HEK293 (cell line): ENCODE results near the gene MISP3.

Source experiments
- CTCF ChIA-PET: fragments of 350-600 bp; formaldehyde crosslinking; extraction: SDS; loops from one replicate; lab custom pipeline; 2021; ENCODE audit warnings: antibody characterized with exemption; lab: Yijun Ruan, JAX
- POLR2A ChIA-PET: fragments of 300-600 bp; formaldehyde crosslinking; extraction: SDS; loops from one replicate; lab custom pipeline; 2020; ENCODE audit warnings: antibody characterized with exemption, inconsistent platforms; lab: Yijun Ruan, JAX
- H3K27ac ChIP-seq: fragments of 200-500 bp; sonication (Bioruptor generic); 2 replicates; pipeline ENCODE4 v1.5.1; 2014; ENCODE audit warnings: low read depth, low read length, control low read depth, inconsistent platforms; ENCODE audit errors: extremely low read depth
- H3K36me3 ChIP-seq, 2 experiments: fragments of 200-500 bp in 1 of 2; sonication (Bioruptor generic) in 1 of 2; 1 replicate in 1 of 2; 2 replicates in 1 of 2; pipeline ENCODE4 v1.5.1; 2014 to 2017; ENCODE audit warnings: inconsistent platforms in 2 of 2, low read length in 2 of 2; ENCODE audit not compliant: control insufficient read depth in 2 of 2, insufficient read depth in 1 of 2
- H3K4me1 ChIP-seq: fragments of 200-500 bp; sonication (Bioruptor generic); 2 replicates; pipeline ENCODE4 v1.5.1; 2014; ENCODE audit warnings: mild to moderate bottlenecking, low read length, inconsistent platforms; ENCODE audit not compliant: control insufficient read depth, insufficient read depth
- H3K4me3 ChIP-seq: 2 replicates; pipeline ENCODE4 v1.5.1; 2011; ENCODE audit warnings: low read depth, mild to moderate bottlenecking, control low read depth, low read length, moderate library complexity
- H3K9me3 ChIP-seq: fragments of 200-500 bp; sonication (Bioruptor generic); 2 replicates; pipeline ENCODE4 v1.5.1; 2014; ENCODE audit warnings: low read depth, low read length, inconsistent platforms; ENCODE audit not compliant: control insufficient read depth, insufficient read depth
- BCL11B ChIP-seq: fragments of 450-650 bp; formaldehyde crosslinking; IDR thresholded peaks from 2 replicates; pipeline ENCODE4 v1.5.1; 2016; ENCODE audit warnings: low read depth, missing biosample characterization, missing genetic modification characterization
- OVOL3 ChIP-seq: fragments of 450-650 bp; formaldehyde crosslinking; IDR thresholded peaks from 2 replicates; pipeline ENCODE4 v1.5.1; 2016; ENCODE audit warnings: missing biosample characterization, missing genetic modification characterization
- SETDB1 ChIP-seq: IDR thresholded peaks from one replicate; pipeline ENCODE4 v1.6.1; 2017; ENCODE audit warnings: mild to moderate bottlenecking, low read length, moderate library complexity, mixed read lengths; ENCODE audit not compliant: insufficient read length
- SP7 ChIP-seq: fragments of 450-650 bp; formaldehyde crosslinking; IDR thresholded peaks from 2 replicates; pipeline ENCODE4 v1.5.1; 2016; ENCODE audit warnings: missing biosample characterization, missing genetic modification characterization
- ZNF2 ChIP-seq: fragments of 450-650 bp; formaldehyde crosslinking; IDR thresholded peaks from 2 replicates; pipeline ENCODE4 v1.5.1; 2016; ENCODE audit warnings: missing biosample characterization, missing genetic modification characterization
- ZNF24 ChIP-seq: fragments of 450-650 bp; formaldehyde crosslinking; IDR thresholded peaks from 2 replicates; pipeline ENCODE4 v1.5.1; 2016; ENCODE audit warnings: missing biosample characterization, missing genetic modification characterization
- ZNF37A ChIP-seq: fragments of 450-650 bp; IDR thresholded peaks from 2 replicates; pipeline ENCODE4 v1.5.1; 2018; ENCODE audit warnings: missing biosample characterization, missing genetic modification characterization
- ZNF473 ChIP-seq: fragments of 450-650 bp; formaldehyde crosslinking; IDR thresholded peaks from 2 replicates; pipeline ENCODE4 v1.5.1; 2017; ENCODE audit warnings: missing biosample characterization, missing genetic modification characterization
- ZNF585B ChIP-seq: fragments of 450-650 bp; formaldehyde crosslinking; IDR thresholded peaks from 2 replicates; pipeline ENCODE4 v1.5.1; 2016; ENCODE audit warnings: missing biosample characterization, missing genetic modification characterization
- ZNF621 ChIP-seq: fragments of 450-650 bp; formaldehyde crosslinking; IDR thresholded peaks from 2 replicates; pipeline ENCODE4 v1.5.1; 2017; ENCODE audit warnings: missing biosample characterization, missing genetic modification characterization
- ZNF626 ChIP-seq: fragments of 450-650 bp; sonication (Bioruptor Pico); formaldehyde crosslinking; IDR thresholded peaks from 2 replicates; pipeline ENCODE4 v1.5.1; 2018; ENCODE audit warnings: missing biosample characterization, missing genetic modification characterization, inconsistent platforms
- ZNF776 ChIP-seq: fragments of 450-650 bp; formaldehyde crosslinking; IDR thresholded peaks from 2 replicates; pipeline ENCODE4 v1.5.0; 2017; ENCODE audit warnings: missing biosample characterization, missing genetic modification characterization, borderline replicate concordance
- ZNF791 ChIP-seq: fragments of 450-650 bp; formaldehyde crosslinking; IDR thresholded peaks from 2 replicates; pipeline ENCODE4 v1.5.1; 2016; ENCODE audit warnings: missing biosample characterization, missing genetic modification characterization
- ZSCAN30 ChIP-seq: fragments of 450-650 bp; IDR thresholded peaks from 2 replicates; pipeline ENCODE4 v1.5.1; 2018; ENCODE audit warnings: missing biosample characterization, mild to moderate bottlenecking, missing genetic modification characterization, moderate library complexity
- TF ChIP-seq, protein P1 (sequence below): fragments of 450-650 bp; formaldehyde crosslinking; IDR thresholded peaks from 2 replicates; pipeline ENCODE4 v1.5.1; 2016; ENCODE audit warnings: missing biosample characterization, missing genetic modification characterization
- TF ChIP-seq, protein P2 (sequence below): fragments of 450-650 bp; formaldehyde crosslinking; IDR thresholded peaks from 2 replicates; pipeline ENCODE4 v1.5.1; 2017; ENCODE audit warnings: missing biosample characterization, missing genetic modification characterization
- TF ChIP-seq, protein P3 (sequence below): fragments of 450-650 bp; IDR thresholded peaks from 2 replicates; pipeline ENCODE4 v1.5.1; 2018; ENCODE audit warnings: missing biosample characterization, missing genetic modification characterization

The MISP3 gene

DNA sequence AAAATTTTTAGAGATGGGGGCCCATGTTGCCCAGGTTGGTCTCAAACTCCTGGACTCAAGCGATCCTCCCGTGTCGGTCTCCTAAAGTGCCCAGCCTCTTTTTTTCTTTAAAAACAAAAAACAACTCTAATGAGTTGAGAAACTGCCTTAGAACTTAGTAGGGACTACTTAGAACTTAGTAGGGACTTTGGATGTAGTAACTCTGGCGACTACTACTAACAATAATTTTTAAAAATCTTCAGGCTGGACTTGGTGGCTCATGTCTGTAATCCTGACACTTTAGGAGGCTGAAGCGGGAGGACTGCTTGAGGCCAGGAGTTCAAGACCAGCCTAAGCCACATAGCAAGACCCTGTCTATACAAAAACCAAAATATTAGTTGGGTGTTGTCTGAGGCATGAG lies 13.5 kb downstream of the MISP3 start:
- CTCF ChIA-PET = no interaction called here
- H3K9me3 ChIP-seq = no peaks in the 10 kb centered on the region
- H3K27ac ChIP-seq = no peak overlapping the region
- H3K36me3 ChIP-seq = peaks cover 4 to 14% of the 10 kb centered on the region in 2 experiments; a peak in 2 of 3 replicates
- no peak overlapping the region for H3K4me3 ChIP-seq
- no peaks in the 10 kb centered on the region for H3K4me1 ChIP-seq
- POLR2A ChIA-PET = interaction anchor here (0.6 kb wide), 1 partner anchor 385 kb away, joined by 3 read pairs; no protein-coding TSS in a partner anchor
- TF ChIP-seq BCL11B = no peak
- no peak for TF ChIP-seq ZNF776 (tag by site-specific recombination)
- TF ChIP-seq ZSCAN30 (tag by site-specific recombination) = no peak
- TF ChIP-seq ZNF24 (tag by site-specific recombination) = no peak
- TF ChIP-seq, protein P1, sequence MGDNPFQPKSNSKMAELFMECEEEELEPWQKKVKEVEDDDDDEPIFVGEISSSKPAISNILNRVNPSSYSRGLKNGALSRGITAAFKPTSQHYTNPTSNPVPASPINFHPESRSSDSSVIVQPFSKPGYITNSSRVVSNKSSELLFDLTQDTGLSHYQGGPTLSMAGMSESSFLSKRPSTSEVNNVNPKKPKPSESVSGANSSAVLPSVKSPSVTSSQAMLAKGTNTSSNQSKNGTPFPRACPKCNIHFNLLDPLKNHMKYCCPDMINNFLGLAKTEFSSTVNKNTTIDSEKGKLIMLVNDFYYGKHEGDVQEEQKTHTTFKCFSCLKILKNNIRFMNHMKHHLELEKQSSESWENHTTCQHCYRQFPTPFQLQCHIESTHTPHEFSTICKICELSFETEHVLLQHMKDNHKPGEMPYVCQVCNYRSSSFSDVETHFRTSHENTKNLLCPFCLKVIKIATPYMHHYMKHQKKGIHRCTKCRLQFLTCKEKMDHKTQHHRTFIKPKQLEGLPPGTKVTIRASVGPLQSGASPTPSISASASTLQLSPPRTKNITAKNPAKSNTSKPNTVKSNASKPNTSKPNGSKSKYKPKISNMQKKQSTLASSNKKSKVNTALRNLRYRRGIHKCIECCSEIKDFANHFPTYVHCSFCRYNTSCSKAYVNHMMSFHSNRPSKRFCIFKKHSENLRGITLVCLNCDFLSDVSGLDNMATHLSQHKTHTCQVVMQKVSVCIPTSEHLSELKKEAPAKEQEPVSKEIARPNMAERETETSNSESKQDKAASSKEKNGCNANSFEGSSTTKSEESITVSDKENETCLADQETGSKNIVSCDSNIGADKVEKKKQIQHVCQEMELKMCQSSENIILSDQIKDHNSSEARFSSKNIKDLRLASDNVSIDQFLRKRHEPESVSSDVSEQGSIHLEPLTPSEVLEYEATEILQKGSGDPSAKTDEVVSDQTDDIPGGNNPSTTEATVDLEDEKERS (tag by site-specific recombination) = no peak
- no peak for TF ChIP-seq OVOL3 (tag by site-specific recombination)

DNA sequence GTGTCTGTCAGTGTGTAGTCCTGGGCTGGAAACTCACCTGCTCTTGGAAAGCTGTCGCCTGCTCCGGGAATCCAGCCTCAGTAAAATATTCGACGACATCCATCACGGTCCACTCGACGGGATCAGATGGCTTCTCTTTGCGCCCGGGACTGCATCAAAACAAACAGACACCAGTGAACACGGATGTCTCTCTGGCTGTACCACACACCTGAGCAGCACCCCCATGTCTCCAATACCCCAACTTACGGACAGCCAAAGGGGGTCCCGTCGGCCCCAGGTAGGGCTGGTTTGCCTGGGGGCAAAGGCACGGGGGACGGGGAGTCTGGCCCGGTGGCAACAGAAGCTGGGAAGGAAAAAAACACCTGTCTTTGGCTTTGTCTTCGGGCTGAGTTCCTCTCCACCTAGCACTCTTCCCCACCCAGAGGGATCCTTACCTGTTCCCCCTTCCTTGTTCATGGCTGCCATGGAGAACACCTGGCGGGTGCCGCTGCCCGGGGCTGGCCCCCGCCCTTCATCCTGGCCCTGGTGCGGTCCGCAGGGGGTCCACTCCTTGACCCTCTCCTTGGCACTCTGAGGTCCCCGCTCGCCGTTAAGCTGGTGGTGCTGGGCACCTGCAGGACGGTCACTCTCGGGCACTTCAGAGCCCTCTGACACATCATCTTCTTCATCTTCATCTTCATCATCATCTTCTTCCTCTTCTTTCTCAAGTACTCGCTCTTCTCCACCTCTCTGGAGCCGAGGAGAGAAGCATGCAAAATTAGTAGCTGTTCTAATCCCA lies 16.2 kb downstream of the MISP3 start:
- no peaks in the 10 kb centered on the region for H3K9me3 ChIP-seq
- H3K36me3 ChIP-seq = peaks cover 4 to 14% of the 10 kb centered on the region in 2 experiments; a peak in 2 of 3 replicates
- no peak overlapping the region; the same call in 1 of the 2 replicates for H3K27ac ChIP-seq
- H3K4me1 ChIP-seq = no peaks in the 10 kb centered on the region
- POLR2A ChIA-PET = interaction anchor here (1.0 kb wide), 1 partner anchor 47 kb away, joined by 3 read pairs; the partner anchor contains the start of gene ASF1B
- TF ChIP-seq, protein P2, sequence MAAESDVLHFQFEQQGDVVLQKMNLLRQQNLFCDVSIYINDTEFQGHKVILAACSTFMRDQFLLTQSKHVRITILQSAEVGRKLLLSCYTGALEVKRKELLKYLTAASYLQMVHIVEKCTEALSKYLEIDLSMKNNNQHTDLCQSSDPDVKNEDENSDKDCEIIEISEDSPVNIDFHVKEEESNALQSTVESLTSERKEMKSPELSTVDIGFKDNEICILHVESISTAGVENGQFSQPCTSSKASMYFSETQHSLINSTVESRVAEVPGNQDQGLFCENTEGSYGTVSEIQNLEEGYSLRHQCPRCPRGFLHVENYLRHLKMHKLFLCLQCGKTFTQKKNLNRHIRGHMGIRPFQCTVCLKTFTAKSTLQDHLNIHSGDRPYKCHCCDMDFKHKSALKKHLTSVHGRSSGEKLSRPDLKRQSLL = no peak
- TF ChIP-seq ZNF791 (tag by site-specific recombination) (no peak), ZNF2 (tag by site-specific recombination) (peak; percentile 99), ZNF621 (tag by site-specific recombination) (no peak), ZNF37A (tag by site-specific recombination) (no peak), SETDB1 (no peak), ZNF585B (no peak), ZNF473 (tag by site-specific recombination) (no peak), SP7 (tag by site-specific recombination) (no peak), ZNF626 (tag by site-specific recombination) (no peak)
- TF ChIP-seq, protein P3, sequence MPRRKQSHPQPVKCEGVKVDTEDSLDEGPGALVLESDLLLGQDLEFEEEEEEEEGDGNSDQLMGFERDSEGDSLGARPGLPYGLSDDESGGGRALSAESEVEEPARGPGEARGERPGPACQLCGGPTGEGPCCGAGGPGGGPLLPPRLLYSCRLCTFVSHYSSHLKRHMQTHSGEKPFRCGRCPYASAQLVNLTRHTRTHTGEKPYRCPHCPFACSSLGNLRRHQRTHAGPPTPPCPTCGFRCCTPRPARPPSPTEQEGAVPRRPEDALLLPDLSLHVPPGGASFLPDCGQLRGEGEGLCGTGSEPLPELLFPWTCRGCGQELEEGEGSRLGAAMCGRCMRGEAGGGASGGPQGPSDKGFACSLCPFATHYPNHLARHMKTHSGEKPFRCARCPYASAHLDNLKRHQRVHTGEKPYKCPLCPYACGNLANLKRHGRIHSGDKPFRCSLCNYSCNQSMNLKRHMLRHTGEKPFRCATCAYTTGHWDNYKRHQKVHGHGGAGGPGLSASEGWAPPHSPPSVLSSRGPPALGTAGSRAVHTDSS = peak; percentile 99
- CTCF ChIA-PET = interaction anchor here (0.6 to 1.3 kb wide), 5 partner anchors 13 to 817 kb away, joined by 3 to 6 read pairs (median 3); no protein-coding TSS in a partner anchor
- no peak overlapping the region for H3K4me3 ChIP-seq
